GM19372 (cell line): Measurements from ENCODE around the gene NSMF.
"Not testable (repeated sequence)": the region's sequence is repeated elsewhere in the genome, so short reads cannot be mapped to it uniquely, and the experiment has no call there.

Source experiments
- ATAC-seq: cut with Tn5 transposase; IDR thresholded peaks from one replicate; pipeline ENCODE4 v1.9.1; 2021; ENCODE audit warnings: mild to moderate bottlenecking, low read depth, moderate library complexity; ENCODE audit not compliant: unreplicated experiment

The NSMF gene

GRCh38 chr9:137417161-137418021, 41.7 kb downstream of the NSMF start:
- no peak for ATAC-seq

GRCh38 chr9:137416563-137417151, 42.5 kb downstream of the NSMF start:
- no peak for ATAC-seq

GRCh38 chr9:137416006-137416562, 43.0 kb downstream of the NSMF start:
- no peak for ATAC-seq

DNA sequence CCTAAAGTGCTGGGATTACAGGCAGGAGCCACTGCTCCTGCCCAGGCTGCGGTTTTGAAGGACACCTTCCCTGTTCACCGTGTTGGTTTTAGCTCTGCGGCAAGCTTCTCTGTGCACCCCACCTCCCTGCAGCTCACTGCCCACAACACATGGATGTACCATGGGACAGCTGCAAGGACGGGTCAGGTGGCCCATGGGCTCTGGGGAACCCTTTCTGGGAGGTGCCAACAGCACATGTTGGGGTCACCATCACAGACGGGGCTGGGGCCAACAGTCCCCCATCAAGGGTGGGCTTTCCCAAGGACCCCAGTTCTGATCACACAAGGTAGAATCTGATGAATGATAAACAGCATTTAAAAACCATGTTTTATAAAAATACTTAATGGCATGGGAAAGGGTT, 43.7 kb downstream of the NSMF start:
- ATAC-seq: no peak

DNA sequence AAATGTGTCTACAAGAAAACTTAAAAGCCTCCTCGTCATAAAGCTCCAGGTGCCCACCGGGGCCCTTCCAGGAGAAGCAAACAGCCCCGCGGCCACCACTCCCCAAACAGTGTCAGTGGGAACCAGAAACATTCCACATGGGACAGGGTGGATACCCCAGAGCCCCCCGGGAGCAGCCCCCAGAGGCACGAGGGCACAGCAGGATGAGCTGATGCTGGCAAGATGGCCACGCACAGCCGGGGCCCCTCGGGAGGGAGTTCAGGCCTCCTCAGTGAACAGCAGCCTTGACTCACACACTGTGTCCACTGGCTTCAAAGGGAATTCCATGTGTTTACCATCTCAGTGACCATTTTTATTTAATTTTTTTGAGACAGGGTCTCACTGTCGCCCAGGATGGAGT, 46.7 kb downstream of the NSMF start:
- ATAC-seq: no peak

- ATAC-seq: no peak
These were observed 47.3 kb downstream of the NSMF start for GRCh38 chr9:137411645-137412380.

DNA sequence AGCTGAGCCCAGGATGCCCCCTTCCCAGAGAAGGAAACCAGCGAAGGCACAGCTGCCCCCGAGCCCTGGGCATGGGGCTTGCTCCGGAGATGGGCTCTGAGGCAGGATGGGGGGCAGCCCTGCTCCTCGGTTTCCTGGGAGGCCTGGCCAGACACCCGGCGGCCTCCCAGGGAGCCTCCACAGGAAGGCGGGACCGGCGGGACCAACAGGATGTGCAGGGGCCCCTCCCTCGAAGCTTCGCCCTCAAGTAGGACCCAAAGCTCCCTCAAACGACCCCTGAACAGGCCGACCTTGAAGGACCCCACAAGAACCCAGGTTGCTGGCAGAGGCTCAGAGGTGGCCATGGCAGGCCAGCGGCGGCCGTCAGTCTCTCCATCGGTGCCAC, 47.9 kb downstream of the NSMF start:
- ATAC-seq: no peak

DNA sequence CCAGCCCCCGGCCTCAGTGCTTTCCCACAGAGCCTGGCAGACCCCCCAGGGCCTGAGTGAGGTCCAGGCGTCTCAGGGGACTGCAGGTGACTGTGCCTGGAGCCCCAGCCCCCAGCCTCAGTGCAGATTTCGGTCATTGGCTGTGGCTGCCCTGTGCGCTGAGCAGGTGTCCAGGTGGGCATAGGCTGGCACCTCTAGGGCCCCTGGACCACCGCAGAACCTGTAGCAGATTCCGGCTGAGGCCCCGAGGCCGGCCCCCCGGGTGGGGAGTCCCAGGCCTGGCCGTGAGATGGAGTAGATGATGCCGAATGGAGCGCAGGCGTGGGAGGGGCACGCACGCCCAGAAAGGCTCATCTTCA, 48.3 kb downstream of the NSMF start:
- ATAC-seq: no peak

DNA sequence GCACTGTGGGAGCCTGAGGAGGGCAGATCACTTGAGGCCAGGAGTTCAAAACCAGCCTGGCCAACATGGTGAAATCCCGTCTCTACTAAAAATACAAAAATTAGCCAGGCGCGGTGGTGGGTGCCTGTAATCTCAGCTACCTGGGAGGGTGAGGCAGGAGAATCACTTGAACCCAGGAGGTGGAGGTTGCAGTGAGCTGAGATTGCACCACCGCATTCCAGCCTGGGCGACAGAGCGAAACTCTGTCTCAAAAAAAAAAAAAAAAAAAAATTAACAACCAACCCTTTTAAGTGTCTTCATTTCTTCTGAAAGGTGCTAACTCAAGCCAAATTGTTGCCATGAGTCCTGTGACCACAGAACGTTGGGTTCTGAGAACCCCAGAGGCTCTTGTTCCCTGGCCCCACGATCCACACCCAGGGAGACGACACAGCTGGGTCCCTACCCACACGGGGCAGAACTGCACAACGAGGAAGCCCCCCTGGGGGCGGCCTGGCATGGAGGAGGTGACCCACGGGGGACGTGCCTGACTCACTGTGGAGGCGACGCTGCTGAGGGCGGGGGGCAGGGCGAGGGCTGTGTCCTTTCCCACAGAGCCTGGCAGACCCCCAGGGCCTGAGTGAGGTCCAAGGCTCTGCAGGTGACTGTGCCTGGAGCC, 48.8 kb downstream of the NSMF start:
- ATAC-seq: not testable (repeated sequence)

DNA sequence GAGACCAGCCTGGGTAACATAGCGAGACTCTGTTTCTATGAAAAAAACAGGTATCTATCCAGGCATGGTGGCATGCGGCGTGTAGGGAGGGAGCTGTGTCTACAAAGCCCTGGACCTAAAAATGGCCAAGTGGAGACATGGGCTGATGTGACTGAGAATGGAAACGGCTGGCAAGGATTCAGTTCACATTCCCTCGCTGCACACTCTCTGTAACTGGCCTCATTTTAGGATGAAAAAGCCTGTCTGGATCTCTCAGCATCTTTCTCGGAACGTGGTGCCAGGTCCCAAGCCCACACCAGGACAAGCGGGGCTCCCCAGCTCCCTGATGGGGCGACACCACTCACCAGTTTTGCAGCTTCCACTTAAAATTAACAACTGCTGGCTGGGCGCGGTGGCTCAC, 49.6 kb downstream of the NSMF start:
- ATAC-seq: no peak

GRCh38 chr9:137408651-137409405, 50.3 kb downstream of the NSMF start:
- no peak for ATAC-seq

- ATAC-seq: no peak
These were observed 51.4 kb downstream of the NSMF start for GRCh38 chr9:137407590-137408300.

DNA sequence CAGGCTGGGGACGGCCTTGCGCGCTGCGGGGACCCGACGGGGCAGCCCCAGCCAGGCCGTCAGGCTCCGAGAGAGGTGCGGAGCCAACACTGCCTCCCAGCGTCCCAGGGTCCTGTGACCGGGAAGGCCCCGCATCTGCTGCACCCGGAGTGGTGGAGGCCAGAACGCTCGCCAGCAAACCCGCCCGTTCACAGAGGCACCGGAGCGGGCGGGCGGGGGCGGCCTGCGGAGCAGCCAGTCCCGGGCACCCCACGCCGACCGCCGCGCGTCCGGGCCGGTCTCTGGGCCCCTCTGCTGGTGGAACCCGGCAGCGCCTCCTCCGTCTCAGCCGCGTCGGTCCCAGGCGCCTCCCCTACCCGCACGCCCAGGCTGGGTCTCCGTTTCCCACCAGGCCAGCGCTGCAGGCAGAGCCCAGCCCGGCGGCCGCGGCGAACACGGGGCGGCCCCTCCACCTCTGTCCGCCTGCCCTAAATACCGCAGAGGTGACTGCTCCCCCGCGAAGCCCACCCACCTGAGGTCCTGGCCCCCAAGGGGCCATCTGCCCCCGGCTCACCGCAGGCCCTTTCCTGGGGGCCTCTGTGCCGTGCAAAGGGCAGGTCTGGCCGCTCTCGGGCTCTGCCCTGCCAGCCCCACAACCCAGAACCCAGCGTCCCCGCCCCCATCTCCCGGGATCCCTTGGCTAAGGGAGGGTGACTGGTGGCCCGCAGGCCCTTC, 52.1 kb downstream of the NSMF start:
- no peak for ATAC-seq

- ATAC-seq: no peak
These were observed 52.9 kb downstream of the NSMF start for GRCh38 chr9:137406085-137406760.

DNA sequence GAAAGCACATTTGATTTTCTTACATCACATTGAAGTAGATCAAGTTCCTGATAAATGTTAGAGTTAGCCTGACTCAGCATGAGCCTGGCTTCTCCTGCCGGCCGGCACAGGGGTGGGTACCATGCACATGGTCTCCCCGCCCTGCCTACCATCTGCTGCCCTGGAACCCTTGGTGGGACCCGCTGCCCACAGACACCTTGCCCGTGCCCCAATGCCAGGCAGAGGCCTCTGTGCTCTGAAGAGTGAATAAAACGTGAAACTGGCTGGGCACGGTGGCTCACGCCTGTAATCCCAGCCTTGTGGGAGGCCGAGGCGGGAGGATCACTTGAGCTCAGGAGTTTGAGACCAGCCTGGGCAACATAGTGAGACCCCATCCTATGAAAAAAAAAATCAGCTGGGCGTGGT, 53.5 kb downstream of the NSMF start:
- ATAC-seq: no peak

DNA sequence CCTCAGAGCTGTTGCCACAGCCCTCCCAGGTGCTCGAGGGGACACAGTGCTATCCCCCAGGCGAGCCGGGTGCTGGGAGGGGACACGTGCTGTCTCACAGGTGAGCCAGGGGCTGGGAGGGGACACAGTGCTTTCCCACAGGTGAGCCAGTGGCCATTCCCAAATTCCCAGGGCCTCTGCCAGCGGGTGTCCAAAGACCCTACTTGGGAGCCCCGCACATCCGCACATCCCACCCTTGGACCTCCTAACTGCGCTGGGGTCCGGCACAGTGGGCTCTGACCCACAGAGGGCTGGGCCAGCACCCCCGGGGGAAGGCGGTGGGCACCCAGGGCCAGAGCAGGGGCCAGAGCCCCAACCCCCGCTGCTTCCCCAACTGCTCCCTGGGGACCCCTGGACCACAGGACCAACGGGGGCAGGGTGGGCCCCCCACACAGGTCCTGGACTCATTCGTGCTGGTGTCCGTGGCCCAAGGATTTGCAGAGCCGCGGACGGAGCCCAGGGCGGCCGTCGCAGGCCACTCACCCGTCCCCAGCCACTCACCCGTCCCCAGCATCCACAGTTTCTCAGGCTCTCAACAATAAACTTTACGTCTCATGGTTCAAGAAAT, 54.1 kb downstream of the NSMF start:
- no peak for ATAC-seq

DNA sequence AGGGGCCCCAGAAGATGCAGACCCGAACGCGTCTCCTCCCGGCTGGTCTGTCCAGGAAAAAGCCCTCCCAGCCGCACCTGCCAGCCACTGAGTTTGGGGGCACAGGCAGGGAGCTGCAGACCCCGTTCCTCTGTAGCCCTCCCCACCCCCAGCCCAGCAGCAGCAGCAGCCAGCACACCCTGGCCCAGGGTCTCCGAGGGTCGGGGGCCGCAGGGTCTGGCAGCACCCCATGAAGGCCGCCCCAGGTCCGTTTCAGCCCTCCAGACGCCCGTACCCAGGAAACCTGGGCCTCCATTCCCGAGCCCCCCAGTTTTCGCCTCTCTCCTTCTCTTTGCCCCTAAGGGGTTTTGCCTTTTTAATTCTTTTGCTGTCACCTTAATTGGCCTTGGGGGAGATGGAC, 55.9 kb downstream of the NSMF start:
- no peak for ATAC-seq

DNA sequence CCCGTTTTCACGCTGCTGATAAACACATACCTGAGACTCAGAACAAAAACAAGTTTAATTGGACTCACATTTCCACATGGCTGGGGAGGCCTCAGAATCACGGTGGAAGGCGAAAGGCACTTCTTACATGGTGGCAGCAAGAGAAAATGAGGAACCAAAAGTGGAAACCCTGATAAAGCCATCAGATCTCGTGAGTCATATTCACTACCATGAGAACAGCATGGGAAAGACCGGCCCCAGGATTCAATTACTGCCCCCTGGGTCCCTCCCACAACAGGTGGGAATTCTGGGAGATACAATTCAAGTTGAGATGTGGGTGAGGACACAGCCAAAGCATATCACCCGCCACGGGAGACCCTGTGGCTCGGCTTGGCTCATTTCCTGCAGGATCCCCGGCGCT, 56.4 kb downstream of the NSMF start:
- ATAC-seq: no peak
